Activated naive CD8-positive, alpha-beta T cell treated with anti-CD3 and anti-CD28 coated beads, Interleukin-2, amount 50 U/mL, for 24 hours (primary cell): Measurements from ENCODE around the gene THBD.

Experiments used
- ATAC-seq: fragments of 150-1000 bp; cut with Tn5 transposase; one replicate; pipeline ENCODE4 v1.10.0; 2021
- DNase-seq: peaks from one replicate; pipeline ENCODE4 v3.0.0; 2021
- H3K27ac Mint-ChIP-seq: one replicate; pipeline ENCODE4 v1.8.0; 2021; ENCODE audit warnings: mild to moderate bottlenecking, mixed read lengths
- H3K27me3 Mint-ChIP-seq: one replicate; pipeline ENCODE4 v1.8.0; 2021; ENCODE audit warnings: mixed read lengths
- H3K36me3 Mint-ChIP-seq: one replicate; pipeline ENCODE4 v1.8.0; 2021; ENCODE audit warnings: low read depth, mixed read lengths
- H3K4me1 Mint-ChIP-seq: one replicate; pipeline ENCODE4 v1.8.0; 2021; ENCODE audit warnings: mixed read lengths
- H3K4me3 Mint-ChIP-seq: one replicate; pipeline ENCODE4 v1.8.0; 2021; ENCODE audit warnings: mild to moderate bottlenecking, moderate library complexity, mixed read lengths
- H3K9me3 Mint-ChIP-seq: one replicate; pipeline ENCODE4 v1.8.0; 2021; ENCODE audit warnings: mixed read lengths

THBD gene

GRCh38 chr20:23088866-23089265 lies 39.4 kb upstream of the THBD start:
- H3K27me3 Mint-ChIP-seq: no peaks in the 10 kb centered on the region
- DNase-seq (no peak), ATAC-seq (no peak)
- no peaks in the 10 kb centered on the region for H3K9me3 Mint-ChIP-seq
- H3K4me1 Mint-ChIP-seq: peaks cover 1% of the 10 kb centered on the region
- no peak overlapping the region for H3K27ac Mint-ChIP-seq
- no peaks in the 10 kb centered on the region for H3K36me3 Mint-ChIP-seq
- H3K4me3 Mint-ChIP-seq: no peak overlapping the region

GRCh38 chr20:23087587-23088251 lies 38.2 kb upstream of the THBD start:
- H3K27ac Mint-ChIP-seq: no peak overlapping the region
- no peak for DNase-seq
- no peaks in the 10 kb centered on the region for H3K27me3 Mint-ChIP-seq
- H3K36me3 Mint-ChIP-seq: no peaks in the 10 kb centered on the region
- H3K9me3 Mint-ChIP-seq: no peaks in the 10 kb centered on the region
- no peak for ATAC-seq
- H3K4me1 Mint-ChIP-seq: peaks cover 1% of the 10 kb centered on the region
- H3K4me3 Mint-ChIP-seq: no peak overlapping the region

GRCh38 chr20:23086931-23087411 lies 37.5 kb upstream of the THBD start:
- Mint-ChIP-seq H3K4me3 (no peak overlapping the region), H3K27me3 (no peaks in the 10 kb centered on the region), H3K4me1 (peaks cover 1% of the 10 kb centered on the region), H3K36me3 (no peaks in the 10 kb centered on the region), H3K27ac (no peak overlapping the region), H3K9me3 (no peaks in the 10 kb centered on the region)
- ATAC-seq: no peak
- DNase-seq: no peak

GRCh38 chr20:23086056-23086566 lies 36.6 kb upstream of the THBD start, which contains the start of gene CD93:
Gene CD93, minus strand, starts transcription at chr20:23086324. Its CDS starts 132 bp downstream, at chr20:23086192.
- ATAC-seq: peak; percentile 37

GRCh38 chr20:23085436-23086055 lies 36.1 kb upstream of the THBD start:
- H3K9me3 Mint-ChIP-seq: no peaks in the 10 kb centered on the region
- no peaks in the 10 kb centered on the region for H3K27me3 Mint-ChIP-seq
- DNase-seq (no peak), ATAC-seq (no peak)
- H3K27ac Mint-ChIP-seq: no peak overlapping the region
- no peaks in the 10 kb centered on the region for H3K36me3 Mint-ChIP-seq
- no peak overlapping the region for H3K4me3 Mint-ChIP-seq
- H3K4me1 Mint-ChIP-seq: peaks cover 1% of the 10 kb centered on the region

More at GRCh38 chr20:23086056-23086566, 36.6 kb upstream of the THBD start, which contains the start of gene CD93:
- Mint-ChIP-seq H3K27me3 (no peaks in the 10 kb centered on the region), H3K27ac (no peak within 1 kb of the TSS), H3K4me1 (peaks cover 1% of the 10 kb centered on the region), H3K36me3 (no peaks in the 10 kb centered on the region), H3K4me3 (no peak within 1 kb of the TSS), H3K9me3 (no peaks in the 10 kb centered on the region)
- DNase-seq: peak; percentile 6

- H3K27me3 Mint-ChIP-seq: no peaks in the 10 kb centered on the region
- H3K9me3 Mint-ChIP-seq: no peaks in the 10 kb centered on the region
- H3K27ac Mint-ChIP-seq: no peak overlapping the region
- DNase-seq (no peak), ATAC-seq (no peak)
- H3K4me1 Mint-ChIP-seq: peaks cover 1% of the 10 kb centered on the region
- no peaks in the 10 kb centered on the region for H3K36me3 Mint-ChIP-seq
- no peak overlapping the region for H3K4me3 Mint-ChIP-seq
These were observed 35.4 kb upstream of the THBD start for GRCh38 chr20:23084845-23085365.

- Mint-ChIP-seq H3K4me1 (peaks cover 1% of the 10 kb centered on the region), H3K27me3 (no peaks in the 10 kb centered on the region), H3K9me3 (no peaks in the 10 kb centered on the region), H3K36me3 (no peaks in the 10 kb centered on the region), H3K27ac (no peak overlapping the region), H3K4me3 (no peak overlapping the region)
- DNase-seq (no peak), ATAC-seq (no peak)
These were observed 34.9 kb upstream of the THBD start for GRCh38 chr20:23084282-23084844.

GRCh38 chr20:23083553-23084220 lies 34.2 kb upstream of the THBD start:
- ATAC-seq: peak; percentile 12
- no peaks in the 10 kb centered on the region for H3K27me3 Mint-ChIP-seq

GRCh38 chr20:23082846-23083552 lies 33.5 kb upstream of the THBD start:
- ATAC-seq: no peak
- Mint-ChIP-seq H3K4me1 (peaks cover 1% of the 10 kb centered on the region), H3K27me3 (peaks cover 3% of the 10 kb centered on the region), H3K36me3 (no peaks in the 10 kb centered on the region), H3K4me3 (no peak overlapping the region), H3K27ac (no peak overlapping the region), H3K9me3 (no peaks in the 10 kb centered on the region)
- no peak for DNase-seq

More at GRCh38 chr20:23083553-23084220, 34.2 kb upstream of the THBD start:
- DNase-seq: no peak
- Mint-ChIP-seq H3K4me3 (no peak overlapping the region), H3K9me3 (no peaks in the 10 kb centered on the region), H3K4me1 (peaks cover 1% of the 10 kb centered on the region), H3K27ac (no peak overlapping the region), H3K36me3 (no peaks in the 10 kb centered on the region)

GRCh38 chr20:23081263-23081819 lies 31.9 kb upstream of the THBD start:
- H3K4me3 Mint-ChIP-seq: no peak overlapping the region

GRCh38 chr20:23080521-23080920 lies 31.0 kb upstream of the THBD start:
- Mint-ChIP-seq H3K9me3 (no peaks in the 10 kb centered on the region), H3K4me3 (no peak overlapping the region), H3K4me1 (no peaks in the 10 kb centered on the region), H3K27ac (no peak overlapping the region), H3K36me3 (no peaks in the 10 kb centered on the region), H3K27me3 (peaks cover 3% of the 10 kb centered on the region)
- ATAC-seq (no peak), DNase-seq (no peak)

More at GRCh38 chr20:23081263-23081819, 31.9 kb upstream of the THBD start:
- Mint-ChIP-seq H3K36me3 (no peaks in the 10 kb centered on the region), H3K4me1 (no peaks in the 10 kb centered on the region), H3K27me3 (peaks cover 3% of the 10 kb centered on the region), H3K27ac (no peak overlapping the region), H3K9me3 (no peaks in the 10 kb centered on the region)
- ATAC-seq: no peak
- DNase-seq: no peak

GRCh38 chr20:23079926-23080325 lies 30.5 kb upstream of the THBD start:
- DNase-seq: no peak
- no peaks in the 10 kb centered on the region for H3K9me3 Mint-ChIP-seq
- no peaks in the 10 kb centered on the region for H3K4me1 Mint-ChIP-seq
- no peaks in the 10 kb centered on the region for H3K36me3 Mint-ChIP-seq
- H3K27me3 Mint-ChIP-seq: peaks cover 3% of the 10 kb centered on the region
- no peak overlapping the region for H3K4me3 Mint-ChIP-seq
- ATAC-seq: no peak
- H3K27ac Mint-ChIP-seq: no peak overlapping the region

GRCh38 chr20:23079016-23079351 lies 29.5 kb upstream of the THBD start:
- peaks cover 3% of the 10 kb centered on the region for H3K27me3 Mint-ChIP-seq
- no peaks in the 10 kb centered on the region for H3K36me3 Mint-ChIP-seq
- H3K27ac Mint-ChIP-seq: no peak overlapping the region
- H3K4me3 Mint-ChIP-seq: no peak overlapping the region
- H3K9me3 Mint-ChIP-seq: no peaks in the 10 kb centered on the region
- DNase-seq (no peak), ATAC-seq (no peak)
- no peaks in the 10 kb centered on the region for H3K4me1 Mint-ChIP-seq
